Choroid plexus epithelial cell (primary cell): ENCODE results near the gene CDKL1.

Experiments
- DNase-seq: peaks from one replicate; pipeline ENCODE4 v3.0.0-alpha.2; 2010; ENCODE audit warnings: low read depth
- H3K4me3 ChIP-seq: 2 replicates; pipeline ENCODE4 v1.5.1; 2011; ENCODE audit warnings: low read depth, mild to moderate bottlenecking, control low read depth, low read length, moderate library complexity
- TF ChIP-seq, protein P1 (sequence below): conservative IDR thresholded peaks from 2 replicates; pipeline ENCODE4 v1.5.1; 2011; ENCODE audit warnings: low read depth, mild to moderate bottlenecking, control low read depth, inconsistent platforms, low read length, moderate library complexity

CDKL1 gene

GRCh38 chr14:50342221-50343078 is 54.2 kb downstream of the CDKL1 start:
- H3K4me3 ChIP-seq = no peak overlapping the region
- peak; percentile 88 for DNase-seq

GRCh38 chr14:50340963-50341362 is 55.7 kb downstream of the CDKL1 start:
- H3K4me3 ChIP-seq = no peak overlapping the region
- TF ChIP-seq, protein P1, sequence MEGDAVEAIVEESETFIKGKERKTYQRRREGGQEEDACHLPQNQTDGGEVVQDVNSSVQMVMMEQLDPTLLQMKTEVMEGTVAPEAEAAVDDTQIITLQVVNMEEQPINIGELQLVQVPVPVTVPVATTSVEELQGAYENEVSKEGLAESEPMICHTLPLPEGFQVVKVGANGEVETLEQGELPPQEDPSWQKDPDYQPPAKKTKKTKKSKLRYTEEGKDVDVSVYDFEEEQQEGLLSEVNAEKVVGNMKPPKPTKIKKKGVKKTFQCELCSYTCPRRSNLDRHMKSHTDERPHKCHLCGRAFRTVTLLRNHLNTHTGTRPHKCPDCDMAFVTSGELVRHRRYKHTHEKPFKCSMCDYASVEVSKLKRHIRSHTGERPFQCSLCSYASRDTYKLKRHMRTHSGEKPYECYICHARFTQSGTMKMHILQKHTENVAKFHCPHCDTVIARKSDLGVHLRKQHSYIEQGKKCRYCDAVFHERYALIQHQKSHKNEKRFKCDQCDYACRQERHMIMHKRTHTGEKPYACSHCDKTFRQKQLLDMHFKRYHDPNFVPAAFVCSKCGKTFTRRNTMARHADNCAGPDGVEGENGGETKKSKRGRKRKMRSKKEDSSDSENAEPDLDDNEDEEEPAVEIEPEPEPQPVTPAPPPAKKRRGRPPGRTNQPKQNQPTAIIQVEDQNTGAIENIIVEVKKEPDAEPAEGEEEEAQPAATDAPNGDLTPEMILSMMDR = peak; percentile 40
- DNase-seq = no peak

More at GRCh38 chr14:50342221-50343078, 54.2 kb downstream of the CDKL1 start:
- TF ChIP-seq, protein P1 = peak; percentile 48

GRCh38 chr14:50340045-50340444 is 56.6 kb downstream of the CDKL1 start:
- no peak for DNase-seq
- H3K4me3 ChIP-seq = no peak overlapping the region
- TF ChIP-seq, protein P1 = no peak

- no peak for DNase-seq
- TF ChIP-seq, protein P1 = no peak
Observed at GRCh38 chr14:50339178-50339804, 57.4 kb downstream of the CDKL1 start.

GRCh38 chr14:50338587-50338986 is 58.1 kb downstream of the CDKL1 start:
- TF ChIP-seq, protein P1 = no peak
- no peak for DNase-seq
- no peak overlapping the region for H3K4me3 ChIP-seq

More at GRCh38 chr14:50339178-50339804, 57.4 kb downstream of the CDKL1 start:
- H3K4me3 ChIP-seq = no peak overlapping the region

- DNase-seq = peak; percentile 69
- H3K4me3 ChIP-seq = no peak overlapping the region
- TF ChIP-seq, protein P1 = no peak
Observed at GRCh38 chr14:50335989-50336824, 60.5 kb downstream of the CDKL1 start.
